Adrenal gland (tissue), 12 donors: ENCODE measurements around the gene TLR10. TPM values are rescaled to one million over a fixed set of nuclear protein-coding genes. Genes with fewer than 3 reads are reported as not detected.

ENCODE experiments used
- DNase-seq, 7 donors: peaks; one replicate each; pipeline ENCODE4 v3.0.0-alpha.2; 2019 to 2020
- H3K27ac ChIP-seq, 5 donors: fragments of 200-600 bp; sonication (generic) in 4 of 5; 1 replicate in 3 of 5; 2 replicates in 2 of 5; pipeline versions ENCODE4 v1.5.1 to v1.8.0; 2016 to 2020; ENCODE audit warnings: mild to moderate bottlenecking in 1 of 5
- H3K27me3 ChIP-seq: fragments of 200-600 bp; 2 replicates; pipeline ENCODE4 v1.8.0; 2021
- H3K36me3 ChIP-seq, 2 donors: fragments of 200-600 bp; replicated peaks in 1 of 2; 1 replicate in 1 of 2; 2 replicates in 1 of 2; pipeline versions ENCODE4 v1.5.1 to v1.8.0; 2018 to 2022
- H3K4me1 ChIP-seq, 2 donors: fragments of 200-600 bp; replicated peaks in 1 of 2; 1 replicate in 1 of 2; 2 replicates in 1 of 2; pipeline versions ENCODE4 v1.5.1 to v1.8.0; 2018 to 2021
- H3K4me3 ChIP-seq, 4 donors: fragments of 200-600 bp; sonication (generic) in 3 of 4; one replicate each; pipeline ENCODE4 v1.5.1; 2016 to 2018
- H3K9me3 ChIP-seq, 3 donors: fragments of 200-600 bp; sonication (generic) in 1 of 3; replicated peaks in 1 of 3; 1 replicate in 2 of 3; 2 replicates in 1 of 3; pipeline versions ENCODE4 v1.5.1 to v1.8.0; 2016 to 2021
- CTCF ChIP-seq, 6 experiments: fragments of 450-650 bp in 4 of 6; fragments of 200-600 bp in 2 of 6; sonication (generic) in 1 of 6; IDR thresholded peaks; 1 replicate in 5 of 6; 2 replicates in 1 of 6; pipeline versions ENCODE4 v1.5.1 to v1.8.0; 2016 to 2021; ENCODE audit warnings: antibody characterized with exemption in 6 of 6, mild to moderate bottlenecking in 2 of 6, moderate library complexity in 1 of 6
- POLR2A ChIP-seq, 2 donors: fragments of 450-650 bp; IDR thresholded peaks; one replicate each; pipeline ENCODE4 v1.6.1; 2017; ENCODE audit warnings: antibody characterized with exemption in 2 of 2, mild to moderate bottlenecking in 2 of 2, moderate library complexity in 1 of 2
- WGBS, 4 donors: extraction: QIAGEN DNeasy Blood & Tissue Kit in 2 of 4; methylation state at CpG; one replicate each; pipeline versions ENCODE4 v1.1.5 to v1.1.7; 2013 to 2017; 5-methylcytosine and 5-hydroxymethylcytosine counted together
- intact Hi-C, 2 donors: fragments of 100-400 bp; cut with DNase I; formaldehyde crosslinking; loops; one replicate each; pipeline versions ENCODE4 v1.14.1 to v1.15.0; 2022 to 2023
- polyA plus RNA-seq, 3 donors: library from polyadenylated mRNA; stranded (reverse); fragments of 200-250 nt in 2 of 3; fragments of 350-450 nt in 1 of 3; fragmentation: Illumina TruSeq in 1 of 3; extraction: RNeasy Lipid Tissue Mini Kit (QIAGEN cat#74804) in 1 of 3; gene quantifications; one replicate each; pipeline ENCODE4 v1.2.3, GENCODE V29; 2013 to 2014
- total RNA-seq, 9 donors: library from RNA; depleted of rRNA in 4 of 9; stranded (reverse); fragments of >200 nt in 4 of 9; fragments of 120-200 nt in 1 of 9; fragmentation: NEBNext Ultra II Directional in 1 of 9; extraction: Animal tissue kit (Norgen Biotek cat#: 25700) in 1 of 9; gene quantifications; one replicate each; pipeline versions ENCODE4 v1.1.0 to v1.2.4, GENCODE V29; 2013 to 2023
- donor health status: healthy with polysubstance abuse.
- donor health status: Bipolar disorder and iron deficiency.
- donor health status: DM: yes; HTN: yes; CAD: no.
- donor health status: DM: no; HTN: no; CAD: no.
- donor health status: DM: no; HTN: no; CAD: no.
- donor health status: DM: yes; HTN: yes; CAD: no.

Gene TLR10
- total and polyA plus RNA-seq, 12 donors = 0.11 to 0.60 (median 0.19) TPM; not detected in 3

- 29 to 34% (median 32%) methylated on average over 16 to 23 of the region's 23 CpGs for WGBS, 4 donors
- H3K27me3 ChIP-seq = no peaks in the 10 kb centered on the region
- no peaks in the 10 kb centered on the region for H3K4me1 ChIP-seq
- DNase-seq = peak; percentile 70 to 93 (median 84)
- intact Hi-C loops = loop anchor here (2.0 to 5.0 kb wide), 5 partner anchors 414 to 669 kb away; no protein-coding TSS in a partner anchor
- no peak overlapping the region for H3K27ac ChIP-seq
- no peaks in the 10 kb centered on the region for H3K36me3 ChIP-seq
- TF ChIP-seq CTCF (IDR thresholded peaks at IDR 0.05) (peak in 5 of 6 experiments; percentile 87 to 96 (median 96)), POLR2A (IDR thresholded peaks at IDR 0.05) (no peak)
- no peak overlapping the region for H3K4me3 ChIP-seq
- H3K9me3 ChIP-seq = no peaks in the 10 kb centered on the region
Observed at GRCh38 chr4:38730830-38731646, 51.8 kb downstream of the TLR10 start.

GRCh38 chr4:38730493-38730829 lies 52.3 kb downstream of the TLR10 start:
- H3K9me3 ChIP-seq = no peaks in the 10 kb centered on the region
- H3K4me3 ChIP-seq = no peak overlapping the region
- H3K36me3 ChIP-seq = no peaks in the 10 kb centered on the region
- no peak overlapping the region for H3K27ac ChIP-seq
- no peaks in the 10 kb centered on the region for H3K27me3 ChIP-seq
- WGBS, 4 donors = 89 to 95% (median 93%) methylated on average over 3 to 4 of the region's 4 CpGs
- H3K4me1 ChIP-seq = no peaks in the 10 kb centered on the region
- DNase-seq = no peak
- no peak for TF ChIP-seq POLR2A (IDR thresholded peaks at IDR 0.05)
- TF ChIP-seq CTCF (IDR thresholded peaks at IDR 0.05) = no peak
- intact Hi-C loops = loop anchor here (2.0 to 5.0 kb wide), 5 partner anchors 413 to 668 kb away; no protein-coding TSS in a partner anchor

DNA sequence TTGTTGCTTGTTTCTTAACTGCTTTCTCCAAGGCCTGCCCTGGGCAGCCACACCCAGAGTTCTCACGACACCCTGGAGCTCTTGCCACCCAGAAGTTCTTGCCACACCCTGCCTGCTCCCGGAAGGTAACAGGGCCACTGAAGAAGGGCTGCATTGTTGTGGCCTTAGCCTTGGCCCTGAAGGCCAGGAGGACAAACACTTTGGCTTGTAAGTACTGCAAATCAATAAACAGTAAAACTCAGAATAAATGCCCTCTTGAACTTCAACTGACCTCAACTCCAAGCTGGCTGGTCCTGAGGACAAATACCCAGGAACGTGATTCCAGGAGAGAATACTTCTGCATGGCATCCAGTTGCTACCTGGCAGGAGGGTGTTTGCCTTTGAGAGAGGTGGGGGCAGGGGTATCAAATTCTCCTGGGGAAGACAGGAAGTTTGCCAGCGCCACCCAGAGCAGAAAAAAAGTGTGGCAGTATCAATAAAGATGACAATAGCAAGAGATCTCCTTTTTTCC lies 54.1 kb downstream of the TLR10 start:
- no peak overlapping the region for H3K4me3 ChIP-seq
- 66 to 71% (median 67%) methylated on average over 4 of the region's 4 CpGs for WGBS, 4 donors
- H3K27ac ChIP-seq = no peak overlapping the region
- no peaks in the 10 kb centered on the region for H3K4me1 ChIP-seq
- no peak for TF ChIP-seq CTCF (IDR thresholded peaks at IDR 0.05)
- no peak for TF ChIP-seq POLR2A (IDR thresholded peaks at IDR 0.05)
- H3K9me3 ChIP-seq = no peaks in the 10 kb centered on the region
- DNase-seq = no peak
- intact Hi-C loops = no loop called here
- H3K36me3 ChIP-seq = no peaks in the 10 kb centered on the region
- no peaks in the 10 kb centered on the region for H3K27me3 ChIP-seq

GRCh38 chr4:38724475-38724808 lies 58.3 kb downstream of the TLR10 start:
- no peak for TF ChIP-seq POLR2A (IDR thresholded peaks at IDR 0.05)
- no peak for TF ChIP-seq CTCF (IDR thresholded peaks at IDR 0.05)
- no peaks in the 10 kb centered on the region for H3K27me3 ChIP-seq
- WGBS, 4 donors = 84 to 98% (median 89%) methylated on average over 3 of the region's 3 CpGs
- H3K4me3 ChIP-seq = no peak overlapping the region
- intact Hi-C loops = no loop called here
- H3K4me1 ChIP-seq = no peaks in the 10 kb centered on the region
- DNase-seq = no peak
- H3K36me3 ChIP-seq = no peaks in the 10 kb centered on the region
- H3K27ac ChIP-seq = no peak overlapping the region
- no peaks in the 10 kb centered on the region for H3K9me3 ChIP-seq
